PFSK-1 (cell line): Measurements from ENCODE around the gene MKRN2.
A peak's percentile ranks its signal among the peaks of the same experiment; 100 is the strongest.

Source experiments
- FOXP2 ChIP-seq: optimal IDR thresholded peaks from 2 replicates; pipeline ENCODE3; 2011; ENCODE audit warnings: borderline replicate concordance, control low read depth, inconsistent platforms; ENCODE audit not compliant: insufficient read depth; ENCODE audit errors: extremely low read length, extremely low read depth
- POLR2AphosphoS5 ChIP-seq: IDR thresholded peaks from 2 replicates; pipeline ENCODE4 v1.6.1; 2012; ENCODE audit warnings: low read depth, mild to moderate bottlenecking, control low read depth, low read length, moderate library complexity
- REST ChIP-seq, 2 experiments: IDR thresholded peaks; 2 replicates each; pipeline versions ENCODE4 v1.6.1 to v1.8.0; 2011 to 2012; ENCODE audit warnings: low read depth in 2 of 2, low read length in 2 of 2, control low read depth in 1 of 2, inconsistent platforms in 1 of 2, mild to moderate bottlenecking in 1 of 2, moderate library complexity in 1 of 2; ENCODE audit not compliant: insufficient read depth in 1 of 2
- SIN3A ChIP-seq: IDR thresholded peaks from 2 replicates; pipeline ENCODE4 v1.6.1; 2012; ENCODE audit warnings: mild to moderate bottlenecking, low read length, moderate library complexity, borderline replicate concordance; ENCODE audit not compliant: insufficient read depth
- TAF1 ChIP-seq: IDR thresholded peaks from 2 replicates; pipeline ENCODE4 v1.6.1; 2012; ENCODE audit warnings: low read length, control low read depth, borderline replicate concordance; ENCODE audit not compliant: insufficient read depth

MKRN2 gene

GRCh38 chr3:12593473-12593872, 36.6 kb downstream of the MKRN2 start:
- TF ChIP-seq POLR2AphosphoS5 = no peak
- no peak for TF ChIP-seq SIN3A

- TF ChIP-seq TAF1 (no peak), REST (IDR thresholded peaks at IDR 0.05; ENCODE audit: insufficient read depth in 1 of 2, low read depth in 2 of 2, low read length in 2 of 2) (no peak), POLR2AphosphoS5 (no peak), SIN3A (no peak), FOXP2 (no peak)
These were observed 42.0 kb downstream of the MKRN2 start for GRCh38 chr3:12598890-12599289.

GRCh38 chr3:12601072-12601471, 44.2 kb downstream of the MKRN2 start:
- TF ChIP-seq POLR2AphosphoS5 (no peak), TAF1 (no peak), SIN3A (no peak), REST (IDR thresholded peaks at IDR 0.05; ENCODE audit: insufficient read depth in 1 of 2, low read depth in 2 of 2, low read length in 2 of 2) (no peak), FOXP2 (no peak)

- TF ChIP-seq SIN3A = no peak
- peak in 1 of 2 experiments; percentile 78; a peak in 2 of 4 replicates for TF ChIP-seq REST (IDR thresholded peaks at IDR 0.05; ENCODE audit: insufficient read depth in 1 of 2, low read depth in 2 of 2, low read length in 2 of 2)
These were observed 47.1 kb downstream of the MKRN2 start for GRCh38 chr3:12603969-12604368.

GRCh38 chr3:12608376-12608775, 51.5 kb downstream of the MKRN2 start:
- no peak for TF ChIP-seq TAF1
- no peak for TF ChIP-seq SIN3A
- TF ChIP-seq FOXP2 = no peak
- no peak for TF ChIP-seq REST (IDR thresholded peaks at IDR 0.05; ENCODE audit: insufficient read depth in 1 of 2, low read depth in 2 of 2, low read length in 2 of 2)
- TF ChIP-seq POLR2AphosphoS5 = no peak

GRCh38 chr3:12611117-12611516, 54.2 kb downstream of the MKRN2 start:
- TF ChIP-seq POLR2AphosphoS5 = no peak
